ENCODE measurements around the gene PILRA. TPM values are rescaled to one million over a fixed set of nuclear protein-coding genes. Genes with fewer than 3 reads are reported as not detected.
A peak's percentile ranks its signal among the peaks of the same experiment; 100 is the strongest.

PILRA gene
- total and polyA plus RNA-seq, 2 of the 13 experiments (the other 11 are each of a cell fraction or from before 2014, with no cell fraction given), result 0.13 to 1.3 TPM

DNA sequence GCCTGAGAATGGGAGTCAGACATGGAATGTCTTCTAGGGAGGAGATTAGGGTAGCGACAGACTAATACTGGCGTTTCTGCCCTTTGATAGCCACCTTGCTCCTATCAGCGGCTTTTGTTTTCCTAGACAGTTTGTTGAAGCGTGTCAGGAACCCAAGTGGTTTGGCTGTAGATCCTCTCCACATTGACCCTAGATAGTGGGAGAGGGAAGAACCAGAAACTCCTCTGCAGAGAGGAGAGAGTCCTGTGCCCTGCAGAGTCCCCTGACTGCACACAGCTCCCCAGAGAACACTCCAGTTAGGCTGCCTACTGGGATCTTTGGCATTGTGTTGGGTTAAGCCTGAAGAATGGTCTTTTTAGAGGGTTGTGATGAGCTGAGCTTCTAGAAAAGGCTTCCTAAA is 58.8 kb downstream of the PILRA start (continued):
- TF ChIP-seq JUN (CRISPR knock-in tag; IDR thresholded peaks at IDR 0.05) (no peak), RBAK (CRISPR knock-in tag; IDR thresholded peaks at IDR 0.05) (no peak), ZNF264 (CRISPR knock-in tag; IDR thresholded peaks at IDR 0.05) (no peak)

GRCh38 chr7:100432621-100433275 is 59.5 kb downstream of the PILRA start:
- no peaks in the 10 kb centered on the region for H3K9me3 ChIP-seq (ENCODE audit: low read length)
- ChIA-PET CTCF (ENCODE audit: low intra/inter-chr PET ratio, low total read pairs) (no interaction called here), POLR2A (interaction anchor here (5.0 kb wide), 1 partner anchor 13 kb away, joined by 72 read pairs; no protein-coding TSS in a partner anchor)
- no peak for FAIRE-seq
- peak overlapping the region; percentile 36 for H3K27ac ChIP-seq (ENCODE audit: extremely low read length, insufficient read depth, low read length)
- TF ChIP-seq, protein P1, sequence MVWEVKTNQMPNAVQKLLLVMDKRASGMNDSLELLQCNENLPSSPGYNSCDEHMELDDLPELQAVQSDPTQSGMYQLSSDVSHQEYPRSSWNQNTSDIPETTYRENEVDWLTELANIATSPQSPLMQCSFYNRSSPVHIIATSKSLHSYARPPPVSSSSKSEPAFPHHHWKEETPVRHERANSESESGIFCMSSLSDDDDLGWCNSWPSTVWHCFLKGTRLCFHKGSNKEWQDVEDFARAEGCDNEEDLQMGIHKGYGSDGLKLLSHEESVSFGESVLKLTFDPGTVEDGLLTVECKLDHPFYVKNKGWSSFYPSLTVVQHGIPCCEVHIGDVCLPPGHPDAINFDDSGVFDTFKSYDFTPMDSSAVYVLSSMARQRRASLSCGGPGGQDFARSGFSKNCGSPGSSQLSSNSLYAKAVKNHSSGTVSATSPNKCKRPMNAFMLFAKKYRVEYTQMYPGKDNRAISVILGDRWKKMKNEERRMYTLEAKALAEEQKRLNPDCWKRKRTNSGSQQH (CRISPR knock-in tag; IDR thresholded peaks at IDR 0.05; ENCODE audit: low read depth), result no peak
- TF ChIP-seq FOXJ3 (CRISPR knock-in tag; IDR thresholded peaks at IDR 0.05; ENCODE audit: borderline replicate concordance) (no peak), ZBTB38 (CRISPR knock-in tag; IDR thresholded peaks at IDR 0.05) (peak; percentile 39; the same call in 1 of the 2 replicates), RBFOX2 (IDR thresholded peaks at IDR 0.05; ENCODE audit: low read depth, low read length) (peak; percentile 56), PRPF4 (IDR thresholded peaks at IDR 0.05; ENCODE audit: low read depth, low read length, poor library complexity, severe bottlenecking) (no peak), ZNF354B (CRISPR knock-in tag; IDR thresholded peaks at IDR 0.05) (no peak), AGO2 (optimal IDR thresholded peaks at IDR 0.05; ENCODE audit: low read depth, low read length) (peak; percentile 74), SIX4 (CRISPR knock-in tag; IDR thresholded peaks at IDR 0.05) (no peak)
- TF ChIP-seq, protein P2, sequence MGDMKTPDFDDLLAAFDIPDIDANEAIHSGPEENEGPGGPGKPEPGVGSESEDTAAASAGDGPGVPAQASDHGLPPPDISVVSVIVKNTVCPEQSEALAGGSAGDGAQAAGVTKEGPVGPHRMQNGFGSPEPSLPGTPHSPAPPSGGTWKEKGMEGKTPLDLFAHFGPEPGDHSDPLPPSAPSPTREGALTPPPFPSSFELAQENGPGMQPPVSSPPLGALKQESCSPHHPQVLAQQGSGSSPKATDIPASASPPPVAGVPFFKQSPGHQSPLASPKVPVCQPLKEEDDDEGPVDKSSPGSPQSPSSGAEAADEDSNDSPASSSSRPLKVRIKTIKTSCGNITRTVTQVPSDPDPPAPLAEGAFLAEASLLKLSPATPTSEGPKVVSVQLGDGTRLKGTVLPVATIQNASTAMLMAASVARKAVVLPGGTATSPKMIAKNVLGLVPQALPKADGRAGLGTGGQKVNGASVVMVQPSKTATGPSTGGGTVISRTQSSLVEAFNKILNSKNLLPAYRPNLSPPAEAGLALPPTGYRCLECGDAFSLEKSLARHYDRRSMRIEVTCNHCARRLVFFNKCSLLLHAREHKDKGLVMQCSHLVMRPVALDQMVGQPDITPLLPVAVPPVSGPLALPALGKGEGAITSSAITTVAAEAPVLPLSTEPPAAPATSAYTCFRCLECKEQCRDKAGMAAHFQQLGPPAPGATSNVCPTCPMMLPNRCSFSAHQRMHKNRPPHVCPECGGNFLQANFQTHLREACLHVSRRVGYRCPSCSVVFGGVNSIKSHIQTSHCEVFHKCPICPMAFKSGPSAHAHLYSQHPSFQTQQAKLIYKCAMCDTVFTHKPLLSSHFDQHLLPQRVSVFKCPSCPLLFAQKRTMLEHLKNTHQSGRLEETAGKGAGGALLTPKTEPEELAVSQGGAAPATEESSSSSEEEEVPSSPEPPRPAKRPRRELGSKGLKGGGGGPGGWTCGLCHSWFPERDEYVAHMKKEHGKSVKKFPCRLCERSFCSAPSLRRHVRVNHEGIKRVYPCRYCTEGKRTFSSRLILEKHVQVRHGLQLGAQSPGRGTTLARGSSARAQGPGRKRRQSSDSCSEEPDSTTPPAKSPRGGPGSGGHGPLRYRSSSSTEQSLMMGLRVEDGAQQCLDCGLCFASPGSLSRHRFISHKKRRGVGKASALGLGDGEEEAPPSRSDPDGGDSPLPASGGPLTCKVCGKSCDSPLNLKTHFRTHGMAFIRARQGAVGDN (CRISPR knock-in tag; IDR thresholded peaks at IDR 0.05), result 0 out of 2 replicates have a peak, but pooled peaks have one; percentile 18
- peak overlapping the region; percentile 98; the same call in 1 of the 2 replicates for H3K9ac ChIP-seq (ENCODE audit: insufficient read depth, low read depth, low read length)
- ATAC-seq, result no peak
- no peak for DNase-seq (ENCODE audit: low spot score)
- H3K36me3 ChIP-seq (replicated peaks in 1 of 2; ENCODE audit: control insufficient read depth in 1 of 2, insufficient read depth in 2 of 2, low read length in 2 of 2), result peaks cover 5 to 30% of the 10 kb centered on the region in 2 experiments
- no peak overlapping the region for H3K4me3 ChIP-seq (replicated peaks in 1 of 3; ENCODE audit: insufficient read depth in 1 of 3, low read depth in 2 of 3, low read length in 3 of 3)
- intact Hi-C loops (cut with micrococcal nuclease; ENCODE audit: unreplicated experiment), result no loop called here
- no peak overlapping the region for H2AFZ ChIP-seq (ENCODE audit: low read length)
- no TSS peak for BruUV-seq (replicated peaks)
- in situ Hi-C loops (cut with HindIII; ENCODE audit: extremely low pct_ligation_motif_present, low pct_unique_long_range_greater_than_20kb), result no loop called here
- peaks cover 67% of the 10 kb centered on the region for H3K4me1 ChIP-seq (ENCODE audit: insufficient read depth, low read length)
- WGBS (ENCODE audit: low lambda C conversion rate), result 96% methylated on average over 19 of the region's 21 CpGs
- peaks cover 37% of the 10 kb centered on the region for H3K79me2 ChIP-seq (ENCODE audit: insufficient read depth, low read length)
- no peaks in the 10 kb centered on the region; a peak in 1 of 5 replicates for H3K27me3 ChIP-seq (ENCODE audit: control insufficient read depth in 1 of 2, insufficient read depth in 2 of 2, low read length in 2 of 2)
- peak overlapping the region; percentile 94; the same call in 1 of the 2 replicates for H3K4me2 ChIP-seq (ENCODE audit: low read depth, low read length)
- H4K20me1 ChIP-seq (ENCODE audit: insufficient read depth, low read length), result no peaks in the 10 kb centered on the region; the same call in 1 of the 2 replicates

Measured in HepG2 (cell line).